ENCODE data around the gene NFIB. TPM values are rescaled to one million over a fixed set of nuclear protein-coding genes. Genes with fewer than 3 reads are reported as not detected.

Gene NFIB
- total and polyA plus RNA-seq, 2 of the 8 experiments (the other 6 are each of a cell fraction or from before 2014, with no cell fraction given): 2.6 to 13.1 TPM

DNA sequence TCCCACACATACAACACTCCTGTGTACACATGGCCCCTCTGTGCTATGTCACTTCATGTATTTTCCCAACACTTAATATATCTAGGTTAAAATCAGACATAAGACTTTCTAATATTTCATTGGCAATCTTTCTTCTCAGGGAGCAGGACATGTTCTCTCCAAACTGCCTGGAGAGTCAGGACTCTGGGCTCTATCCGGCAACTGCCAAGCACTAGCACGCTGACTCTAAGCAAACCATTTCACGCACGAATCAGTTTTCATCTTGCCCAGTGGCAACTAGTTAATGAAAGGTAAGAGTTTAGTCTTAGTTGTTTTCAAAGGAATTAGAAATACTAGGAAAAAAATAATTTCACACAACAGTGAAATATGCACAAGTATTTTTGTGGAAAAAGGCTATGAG, 124.8 kb downstream of the NFIB start (continued):
- TF ChIP-seq CTBP2 (IDR thresholded peaks at IDR 0.05; ENCODE audit: borderline replicate concordance, insufficient read depth, insufficient read length, low read length) (no peak), RXRA (IDR thresholded peaks at IDR 0.05; ENCODE audit: insufficient read depth, low read depth, low read length) (no peak), JUND (IDR thresholded peaks at IDR 0.05; ENCODE audit: low read length) (no peak), RAD21 (IDR thresholded peaks at IDR 0.05 in 1 of 2, conservative IDR thresholded peaks at IDR 0.05 in 1 of 2; ENCODE audit: low read depth in 2 of 2, low read length in 2 of 2) (no peak)
- TF ChIP-seq, protein P1, sequence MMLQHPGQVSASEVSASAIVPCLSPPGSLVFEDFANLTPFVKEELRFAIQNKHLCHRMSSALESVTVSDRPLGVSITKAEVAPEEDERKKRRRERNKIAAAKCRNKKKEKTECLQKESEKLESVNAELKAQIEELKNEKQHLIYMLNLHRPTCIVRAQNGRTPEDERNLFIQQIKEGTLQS (IDR thresholded peaks at IDR 0.05; ENCODE audit: insufficient read depth, low read depth, low read length): no peak
